ENCODE measurements around the gene SMC3.
"Not testable (repeated sequence)": the region's sequence is repeated elsewhere in the genome, so short reads cannot be mapped to it uniquely, and the experiment has no call there.

Gene SMC3

DNA sequence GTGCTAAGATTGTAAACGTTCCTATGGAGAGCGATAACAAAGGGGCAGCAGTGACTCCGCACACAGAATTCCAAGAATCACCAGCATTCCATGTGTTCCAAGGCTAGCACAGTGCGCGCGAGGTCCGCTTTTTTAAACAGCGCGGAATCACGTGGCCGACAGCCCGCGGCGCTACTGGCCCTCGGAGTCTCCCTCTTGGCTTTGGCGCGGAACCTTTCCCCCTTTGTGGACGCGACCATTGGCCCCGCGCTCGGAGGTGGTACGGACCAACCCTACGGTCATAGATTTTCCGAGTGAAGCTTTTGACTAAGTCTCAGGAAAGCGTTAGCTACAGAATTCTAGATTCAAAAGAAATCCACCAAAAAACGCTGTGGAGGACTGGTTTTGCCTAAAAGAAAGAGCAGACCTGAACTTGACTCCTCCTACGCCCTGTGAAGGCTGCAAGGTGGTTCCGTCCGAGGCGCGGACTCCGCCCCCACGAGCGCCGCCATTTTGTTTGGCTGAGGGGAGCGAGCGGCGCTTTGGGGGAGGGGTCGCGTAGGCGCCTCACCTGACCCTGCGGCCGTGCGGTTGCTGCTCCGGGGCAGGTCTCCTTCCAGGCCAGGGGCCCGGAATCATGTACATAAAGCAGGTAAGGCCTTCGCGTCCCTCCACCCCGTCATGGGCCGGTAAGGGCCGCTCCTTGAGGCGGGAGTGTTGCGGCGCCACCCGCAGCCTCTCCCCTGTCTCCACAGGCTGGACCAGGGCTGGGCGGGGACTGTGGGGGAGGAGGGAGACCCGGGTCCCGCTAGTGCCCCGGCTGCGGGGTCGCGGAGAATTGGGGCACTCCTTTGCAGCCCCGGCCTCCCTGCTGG is at the start of gene SMC3:
SMC3 (plus strand) TSS at position 495 of the 854 bp plus-strand sequence; CDS start at position 617, 122 bp downstream.
- DNase-seq = peak; percentile 86

DNA sequence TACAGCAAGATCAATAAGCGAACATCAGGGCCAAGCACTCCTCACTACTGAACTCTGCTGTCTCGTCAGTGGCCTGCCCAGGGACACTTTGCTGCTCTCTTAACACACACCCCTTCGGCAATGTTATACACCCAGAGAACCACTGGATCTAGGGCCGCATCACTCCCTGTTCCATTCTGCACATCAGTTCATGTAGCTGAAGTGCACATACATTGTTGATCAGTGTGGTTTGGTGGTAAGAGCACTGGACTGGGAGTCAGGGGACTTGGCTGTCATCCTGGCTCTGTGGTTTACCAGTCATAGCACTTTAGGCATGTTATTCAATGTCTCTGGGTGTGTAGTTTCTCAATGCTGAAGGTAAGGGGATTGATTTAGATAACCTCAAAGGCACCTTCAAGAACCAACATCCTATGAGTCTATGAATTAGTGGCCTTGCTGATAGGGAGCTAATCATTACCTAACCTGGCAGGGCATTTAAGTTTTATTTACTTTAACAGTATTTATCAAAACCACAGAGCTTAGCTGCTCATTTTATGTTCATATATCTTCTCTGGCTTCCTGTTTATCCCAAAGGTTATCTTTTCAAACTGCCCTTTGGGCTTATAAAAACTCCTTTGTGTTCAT is 45.0 kb upstream of the SMC3 start:
- no peak for DNase-seq

- no peak for DNase-seq
These were observed 43.8 kb upstream of the SMC3 start for GRCh38 chr10:110523736-110524135.

DNA sequence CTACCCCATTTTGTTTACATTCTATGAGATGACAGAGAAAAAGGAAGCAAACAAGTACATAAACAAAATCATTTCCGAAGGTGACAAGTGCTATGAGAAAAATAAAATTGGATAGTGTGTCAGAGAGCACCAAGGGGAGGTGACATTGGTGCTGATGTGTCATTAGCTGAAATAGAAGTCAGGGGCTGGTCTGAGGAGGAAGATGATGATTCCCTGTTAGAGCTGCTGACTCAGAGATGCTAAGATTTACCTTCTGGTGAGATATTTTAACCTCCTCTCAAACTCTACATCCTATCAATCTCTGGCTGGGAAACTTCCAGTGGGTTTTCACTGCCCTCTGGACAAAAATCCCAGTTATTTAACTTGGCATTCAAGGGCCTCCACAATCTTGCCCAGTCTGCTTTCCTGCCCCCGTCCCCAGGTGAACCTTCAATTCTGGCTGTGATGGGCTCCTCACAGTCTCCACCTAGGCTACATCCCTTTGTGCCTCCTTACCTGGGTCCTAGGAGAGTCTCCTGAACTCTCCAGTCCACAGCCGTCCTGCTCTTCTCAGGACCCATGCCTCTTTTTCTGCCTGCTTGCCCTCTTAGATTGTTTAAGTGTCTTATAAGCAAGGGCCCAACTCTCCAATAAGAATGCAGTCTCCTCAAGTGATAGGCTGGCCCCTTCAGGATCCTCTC is 43.2 kb upstream of the SMC3 start:
- DNase-seq = no peak

DNA sequence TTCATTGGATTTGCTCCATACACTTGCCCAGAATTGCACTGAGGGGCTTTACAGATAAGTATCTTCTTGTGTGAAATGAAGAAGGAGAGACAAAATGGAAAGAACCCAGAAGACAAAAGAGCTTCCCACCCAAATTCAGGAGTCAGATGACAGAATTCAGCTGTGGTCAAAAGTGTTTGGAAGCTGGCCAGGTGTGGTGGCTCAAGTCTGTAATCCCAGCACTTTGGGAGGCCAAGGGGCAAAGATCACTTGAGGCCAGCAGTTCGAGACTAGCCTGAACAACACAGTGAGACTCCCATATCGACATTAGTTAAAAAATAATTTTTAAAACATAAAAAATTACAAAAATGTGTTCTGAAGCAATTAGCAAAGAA is 42.6 kb upstream of the SMC3 start:
- DNase-seq = no peak

DNA sequence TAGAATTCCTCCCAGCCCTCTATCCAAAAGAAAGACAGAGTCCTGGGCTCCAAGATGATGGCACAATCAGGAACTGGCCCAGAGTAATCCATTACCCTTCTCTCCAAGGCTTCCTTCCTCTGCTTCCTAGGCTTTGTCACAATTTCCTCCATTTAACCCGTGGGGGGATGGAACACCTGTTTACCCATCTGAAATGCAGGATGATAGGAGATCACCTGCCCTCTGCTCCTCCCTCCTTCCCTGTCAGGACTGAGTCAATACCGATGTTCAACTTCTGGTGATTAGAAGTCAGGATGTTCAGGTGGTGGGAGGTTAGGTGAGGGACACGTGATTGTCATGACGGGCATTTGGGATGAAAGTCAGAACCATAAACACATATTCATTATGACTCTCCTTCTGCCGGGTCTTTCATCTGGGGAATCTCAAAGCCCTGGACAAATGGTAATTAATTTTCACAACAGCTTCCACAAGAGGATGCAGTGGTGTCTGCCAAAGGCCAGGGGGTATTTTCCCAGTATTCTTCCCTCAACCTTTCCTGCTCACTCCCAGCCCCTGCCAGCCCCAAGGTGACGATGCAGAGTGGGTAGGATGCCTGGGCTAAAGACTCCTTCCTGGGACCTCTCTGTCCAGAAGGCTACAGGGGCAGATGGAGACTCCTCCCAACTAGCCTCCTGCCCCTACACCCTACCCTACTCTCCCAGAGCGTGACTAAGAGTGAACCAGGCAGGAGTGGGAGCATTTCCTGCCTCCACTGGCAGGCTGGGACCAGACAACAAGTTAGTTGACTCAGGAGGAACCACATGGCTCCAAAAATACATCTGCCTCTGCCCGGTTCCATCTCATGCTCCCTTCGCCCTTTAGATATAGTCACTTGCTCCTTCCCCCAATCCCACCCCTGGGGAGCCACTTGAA is 41.9 kb upstream of the SMC3 start:
- DNase-seq = no peak

DNA sequence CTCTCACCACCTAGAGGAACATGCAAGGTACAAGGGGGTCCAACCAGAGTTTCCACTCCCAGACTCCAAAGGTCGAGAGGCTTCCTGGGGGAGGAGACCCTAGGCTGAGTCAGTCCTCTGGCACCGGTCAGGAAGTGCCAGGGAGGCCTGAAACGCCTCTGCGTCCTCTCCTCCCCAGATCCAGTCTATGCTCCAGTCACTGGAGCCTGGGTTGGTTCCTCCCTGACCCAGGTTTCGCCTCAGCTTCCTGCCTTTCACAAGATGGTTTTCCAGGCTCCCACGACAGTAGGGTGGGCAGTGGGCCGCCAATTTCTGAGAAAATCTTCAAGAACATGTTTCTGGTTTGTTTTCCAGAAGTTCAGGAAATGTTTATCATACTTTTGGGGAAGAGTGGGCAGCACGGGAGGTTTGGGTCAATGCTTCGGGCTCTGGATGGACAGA is 39.7 kb upstream of the SMC3 start:
- no peak for DNase-seq

DNA sequence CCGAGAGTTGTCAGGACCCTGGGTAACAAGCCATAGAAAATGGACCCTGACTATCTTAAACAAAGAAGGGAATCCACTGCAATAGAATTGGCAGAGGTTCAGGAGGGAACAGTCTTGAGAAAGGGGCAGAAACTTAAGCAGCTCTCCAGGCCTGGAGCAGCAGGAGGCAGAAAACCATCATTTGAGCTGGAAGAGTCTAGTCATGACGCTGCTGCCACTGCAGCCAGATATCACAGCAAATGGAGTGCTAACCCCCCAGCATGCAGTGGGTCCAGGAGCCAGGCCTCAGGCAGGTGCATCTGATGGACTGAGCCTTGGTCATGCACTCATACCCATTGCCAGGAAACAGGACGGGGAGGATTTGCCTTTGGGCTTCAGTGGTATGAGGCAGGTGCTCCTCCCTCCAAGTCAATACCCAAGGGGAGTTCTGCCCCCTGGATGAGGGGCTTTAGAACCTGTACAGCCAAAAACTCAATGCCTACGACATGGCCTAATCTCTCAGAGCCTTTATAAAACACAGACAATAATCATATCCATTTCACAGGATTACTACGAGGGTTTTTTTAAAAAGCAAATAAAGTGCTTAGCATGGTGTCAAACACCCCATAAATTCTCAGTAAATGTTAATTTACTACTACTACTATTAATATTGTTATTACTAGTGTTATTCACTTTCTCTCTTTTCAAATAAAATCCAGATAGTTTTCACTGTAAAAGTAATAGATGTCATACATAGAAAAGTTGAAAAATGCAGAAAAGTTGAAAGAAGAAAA is 39.1 kb upstream of the SMC3 start:
- no peak for DNase-seq

DNA sequence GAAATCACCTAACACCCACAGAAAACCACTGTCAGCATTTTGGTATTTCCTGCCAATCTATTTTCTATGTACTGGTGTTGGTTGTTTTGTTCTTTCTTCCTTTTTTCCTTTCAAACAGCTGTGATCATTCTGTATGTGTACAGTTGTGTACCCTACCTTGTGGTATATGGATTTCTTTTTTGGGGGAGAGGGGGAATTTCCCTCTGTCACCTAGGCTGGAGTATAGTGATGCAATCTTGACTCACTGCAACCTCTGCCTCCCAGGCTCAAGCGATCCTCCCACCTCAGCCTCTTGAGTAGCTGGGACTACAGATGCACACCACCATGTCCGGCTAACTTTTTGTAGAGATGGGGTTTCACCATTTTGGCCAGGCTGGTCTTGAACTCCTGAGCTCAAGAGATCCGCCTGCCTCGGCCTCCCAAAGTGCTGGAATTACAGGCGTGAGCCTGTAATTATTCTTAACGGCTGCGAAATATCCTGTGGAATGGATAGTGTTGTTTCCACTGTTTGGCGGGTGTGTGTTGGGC is 38.4 kb upstream of the SMC3 start:
- not testable (repeated sequence) for DNase-seq

DNA sequence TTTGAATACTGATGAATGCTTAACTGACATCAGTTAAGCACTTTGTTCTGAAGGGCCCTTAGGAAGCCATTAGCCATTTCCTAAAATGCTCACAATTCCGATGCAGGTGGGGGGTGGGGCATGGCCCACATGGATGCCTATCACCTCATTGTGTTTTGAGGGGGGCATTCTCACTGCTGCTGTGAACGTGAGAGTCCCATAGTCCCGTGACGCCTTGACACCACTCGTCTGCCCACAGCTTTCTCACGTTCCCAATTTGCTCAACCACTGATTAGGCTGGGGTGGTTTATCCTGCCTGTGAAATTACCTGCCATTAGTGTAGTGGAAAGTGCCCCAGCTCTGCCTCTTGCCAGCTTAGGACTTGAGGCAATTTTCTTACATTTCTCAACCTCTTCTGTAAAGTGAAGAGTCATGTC is 37.9 kb upstream of the SMC3 start:
- no peak for DNase-seq

DNA sequence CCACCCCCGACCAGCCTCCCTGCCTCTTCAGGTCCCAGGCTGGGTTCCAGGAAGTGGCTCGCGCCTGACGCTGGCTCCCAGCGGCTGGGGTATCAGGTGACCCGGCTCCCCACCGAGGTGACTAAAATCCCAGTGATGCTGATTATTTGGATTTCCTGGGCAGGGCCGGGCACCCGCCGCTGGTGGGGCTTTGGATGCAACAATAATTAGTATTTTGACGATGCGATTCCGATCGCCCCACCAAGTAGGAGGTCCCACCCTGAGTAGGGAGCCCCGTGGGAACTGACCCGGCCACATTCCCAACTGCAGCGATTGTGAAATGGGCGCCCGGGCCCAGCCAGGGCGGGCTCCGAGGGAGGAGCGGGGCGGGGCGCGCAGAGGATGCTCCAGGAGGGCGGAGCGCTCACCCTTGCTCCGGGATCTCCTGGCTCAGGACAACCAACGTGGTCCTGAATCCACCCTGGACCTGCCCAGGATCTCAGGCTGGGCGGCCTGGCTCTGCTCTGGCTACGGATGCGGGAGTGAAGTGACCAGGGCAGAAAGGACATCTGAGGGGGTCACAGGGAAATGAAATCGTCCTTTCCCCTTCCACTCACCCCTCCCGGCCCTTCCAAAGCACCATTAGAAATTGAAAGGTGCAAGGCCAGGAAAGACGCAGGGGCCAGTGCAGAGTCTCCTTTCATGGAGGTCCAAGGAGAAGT is 37.2 kb upstream of the SMC3 start:
- DNase-seq = no peak

- no peak for DNase-seq
These were observed 35.8 kb upstream of the SMC3 start for GRCh38 chr10:110531687-110532086.

DNA sequence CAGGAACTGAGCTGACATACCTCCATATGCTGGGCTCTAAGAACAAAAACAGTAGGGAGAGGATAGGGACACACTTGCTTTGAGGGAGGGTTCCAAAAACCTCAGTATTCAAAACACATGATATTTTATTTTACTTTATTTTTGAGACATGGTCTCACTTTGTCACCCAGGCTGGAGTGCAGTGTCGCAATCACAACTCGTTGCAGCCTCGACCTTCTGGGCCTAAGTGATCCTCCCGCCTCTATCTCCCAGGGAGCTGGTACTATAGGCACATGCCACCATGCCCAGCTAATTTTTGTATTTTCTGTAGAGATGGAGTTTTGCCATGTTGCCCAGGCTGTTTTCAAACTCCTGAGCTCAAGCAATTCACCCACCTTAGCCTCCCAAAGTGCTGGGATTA is 34.9 kb upstream of the SMC3 start:
- DNase-seq = not testable (repeated sequence)

- DNase-seq = no peak
These were observed 34.3 kb upstream of the SMC3 start for GRCh38 chr10:110533149-110533548.

DNA sequence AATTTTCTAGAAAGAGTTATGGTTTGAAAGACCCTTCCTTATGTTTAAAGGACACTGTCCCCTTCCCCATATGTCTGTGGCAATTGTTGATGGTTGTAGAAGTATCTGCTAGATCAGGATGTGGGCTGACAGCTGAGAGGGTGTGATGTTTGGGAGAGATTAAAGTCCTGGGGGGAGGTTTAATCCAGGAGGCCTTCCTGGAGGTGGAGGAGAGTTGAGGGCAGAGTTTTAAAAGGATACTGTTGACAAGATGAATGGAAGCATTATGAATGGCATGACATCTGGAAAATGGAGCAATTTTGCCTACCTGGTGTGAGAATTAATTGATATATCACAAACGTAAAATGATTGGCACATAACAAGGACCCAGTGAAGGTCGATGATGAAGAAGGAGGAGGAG is 32.9 kb upstream of the SMC3 start:
- DNase-seq = no peak

- no peak for DNase-seq
These were observed 31.3 kb upstream of the SMC3 start for GRCh38 chr10:110535958-110536891.

- no peak for DNase-seq
These were observed 28.4 kb upstream of the SMC3 start for GRCh38 chr10:110539091-110539490.

- DNase-seq = no peak
These were observed 27.5 kb upstream of the SMC3 start for GRCh38 chr10:110540031-110540430.

DNA sequence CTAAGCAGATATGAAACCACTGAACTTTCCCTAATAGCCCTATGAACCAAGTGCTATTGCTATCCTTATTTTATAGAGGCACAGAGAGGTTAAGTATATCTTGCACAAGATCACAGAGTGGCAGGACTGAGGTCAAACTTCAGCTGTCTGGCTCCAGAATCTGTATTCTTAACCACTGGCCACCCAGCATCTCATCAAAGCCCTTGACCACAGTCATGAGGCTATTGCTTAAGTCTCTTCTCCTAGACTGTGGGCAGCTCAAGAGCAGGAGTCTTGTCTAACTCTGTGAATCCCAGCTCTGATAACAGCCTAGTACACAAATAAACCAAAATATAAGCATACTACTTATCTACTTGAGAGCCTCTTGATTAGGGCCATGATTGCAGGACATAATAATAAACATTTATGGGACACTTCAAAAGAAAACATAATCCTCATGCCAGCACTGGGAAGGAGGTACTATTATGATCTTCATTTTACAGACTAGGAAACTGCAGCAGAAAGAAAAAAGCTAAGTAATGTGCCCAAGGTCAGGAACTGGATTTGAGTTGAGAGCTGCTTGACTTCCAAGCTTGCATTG is 22.4 kb upstream of the SMC3 start:
- no peak for DNase-seq

- no peak for DNase-seq
These were observed 21.4 kb upstream of the SMC3 start for GRCh38 chr10:110546077-110546476.

Data from NCI-H1436 treated with DMSO at 0.1 percent for 48 hours (cell line).